Caco-2 (cell line): Measurements from ENCODE around the gene RASSF9. TPM values are rescaled to one million over a fixed set of nuclear protein-coding genes. Genes with fewer than 3 reads are reported as not detected.

Source experiments
- BruUV-seq: library from RNA; stranded (reverse); fragments of 400-500 nt; replicated peaks from 2 replicates; lab custom pipeline; 2021; lab: Mats Ljungman, UMichigan
- CTCF ChIA-PET: fragments of 300-600 bp; sonication (Branson Sonifier 250); formaldehyde crosslinking; loops from one replicate; lab custom pipeline; 2022; ENCODE audit warnings: antibody characterized with exemption; lab: Charles Lee
- POLR2A ChIA-PET: fragments of 300-600 bp; sonication (Branson Sonifier 250); formaldehyde crosslinking; loops from one replicate; lab custom pipeline; 2022; ENCODE audit warnings: antibody characterized with exemption; lab: Charles Lee
- DNase-seq, 2 experiments: peaks; one replicate each; pipeline versions ENCODE4 v3.0.0 to v3.0.0-alpha.2; 2020 to 2022
- H3K27me3 ChIP-seq: replicated peaks from 2 replicates; pipeline ENCODE4 v1.6.0; 2011; ENCODE audit warnings: low read length; ENCODE audit not compliant: control insufficient read depth, insufficient read depth
- H3K36me3 ChIP-seq: 2 replicates; pipeline ENCODE4 v1.5.1; 2011; ENCODE audit warnings: low read length; ENCODE audit not compliant: control insufficient read depth, insufficient read depth
- H3K4me1 ChIP-seq: fragments of 250-450 bp; sonication (Bioruptor Pico); 2 replicates; pipeline ENCODE4 v1.5.1; 2020; ENCODE audit warnings: mild to moderate bottlenecking
- H3K4me3 ChIP-seq: 2 replicates; pipeline ENCODE4 v1.5.1; 2011; ENCODE audit warnings: low read depth, mild to moderate bottlenecking, control low read depth, low read length
- H3K9me3 ChIP-seq: fragments of 250-450 bp; sonication (Bioruptor Pico); 2 replicates; pipeline ENCODE4 v1.5.1; 2020; ENCODE audit warnings: mild to moderate bottlenecking, moderate library complexity
- H3K27ac Mint-ChIP-seq: one replicate; pipeline ENCODE4 v1.8.0; 2022; ENCODE audit warnings: mixed read lengths; ENCODE audit not compliant: unreplicated experiment
- H3K27me3 Mint-ChIP-seq: one replicate; pipeline ENCODE4 v1.8.0; 2022; ENCODE audit warnings: mixed read lengths; ENCODE audit not compliant: insufficient read depth, unreplicated experiment
- H3K36me3 Mint-ChIP-seq: one replicate; pipeline ENCODE4 v1.8.0; 2022; ENCODE audit warnings: mild to moderate bottlenecking, mixed read lengths; ENCODE audit not compliant: insufficient read depth, unreplicated experiment
- H3K4me1 Mint-ChIP-seq: one replicate; pipeline ENCODE4 v1.8.0; 2022; ENCODE audit warnings: low read depth, mixed read lengths; ENCODE audit not compliant: unreplicated experiment
- H3K4me3 Mint-ChIP-seq: one replicate; pipeline ENCODE4 v1.8.0; 2022; ENCODE audit warnings: mild to moderate bottlenecking, moderate library complexity, mixed read lengths; ENCODE audit not compliant: unreplicated experiment
- H3K9me3 Mint-ChIP-seq: one replicate; pipeline ENCODE4 v1.8.0; 2022; ENCODE audit warnings: mixed read lengths; ENCODE audit not compliant: unreplicated experiment
- CTCF ChIP-seq, 2 experiments: fragments of 200-600 bp in 1 of 2; IDR thresholded peaks; 1 replicate in 1 of 2; 2 replicates in 1 of 2; pipeline versions ENCODE4 v1.5.1 to v1.8.0; 2011 to 2022; ENCODE audit warnings: antibody characterized with exemption in 1 of 2, control low read depth in 1 of 2, inconsistent platforms in 1 of 2, low read depth in 1 of 2, low read length in 1 of 2, mild to moderate bottlenecking in 1 of 2, moderate library complexity in 1 of 2; ENCODE audit not compliant: insufficient read depth in 1 of 2, severe bottlenecking in 1 of 2, unreplicated experiment in 1 of 2
- intact Hi-C: fragments of 100-400 bp; cut with micrococcal nuclease; formaldehyde crosslinking; loops from one replicate; pipeline ENCODE4 v1.10.0; 2022; ENCODE audit not compliant: unreplicated experiment
- total RNA-seq: library from RNA; stranded (reverse); gene quantifications from 2 replicates; pipeline ENCODE4 v1.2.3, GENCODE V29; 2022

The RASSF9 gene
- total RNA-seq, 1 experiment from 2014 or later, result 0.20 TPM

GRCh38 chr12:85803231-85803630 is 33.0 kb downstream of the RASSF9 start:
- H3K4me3 Mint-ChIP-seq, result no peak overlapping the region
- no peaks in the 10 kb centered on the region for H3K4me1 ChIP-seq
- no peaks in the 10 kb centered on the region for H3K36me3 ChIP-seq
- intact Hi-C loops, result no loop called here
- H3K27me3 Mint-ChIP-seq, result no peaks in the 10 kb centered on the region
- H3K9me3 Mint-ChIP-seq, result no peaks in the 10 kb centered on the region
- H3K36me3 Mint-ChIP-seq, result no peaks in the 10 kb centered on the region
- H3K4me1 Mint-ChIP-seq, result no peaks in the 10 kb centered on the region
- no peak overlapping the region for H3K4me3 ChIP-seq
- no peak for DNase-seq
- CTCF ChIA-PET, result no interaction called here
- no peaks in the 10 kb centered on the region for H3K9me3 ChIP-seq
- H3K27ac Mint-ChIP-seq, result no peak overlapping the region
- no peaks in the 10 kb centered on the region for H3K27me3 ChIP-seq
- TF ChIP-seq CTCF (IDR thresholded peaks at IDR 0.05; ENCODE audit: insufficient read depth in 1 of 2, low read depth in 1 of 2, low read length in 1 of 2, severe bottlenecking in 1 of 2, unreplicated experiment in 1 of 2), result no peak
- POLR2A ChIA-PET, result no interaction called here
- BruUV-seq, result no TSS peak

GRCh38 chr12:85798122-85798521 is 38.1 kb downstream of the RASSF9 start:
- Histone ChIP-seq H3K4me1 (no peaks in the 10 kb centered on the region), H3K4me3 (no peak overlapping the region), H3K36me3 (no peaks in the 10 kb centered on the region), H3K27me3 (no peaks in the 10 kb centered on the region), H3K9me3 (no peaks in the 10 kb centered on the region)
- intact Hi-C loops, result no loop called here
- Mint-ChIP-seq H3K27ac (no peak overlapping the region), H3K36me3 (no peaks in the 10 kb centered on the region), H3K4me3 (no peak overlapping the region), H3K9me3 (no peaks in the 10 kb centered on the region), H3K4me1 (no peaks in the 10 kb centered on the region), H3K27me3 (no peaks in the 10 kb centered on the region)
- no peak for DNase-seq
- no peak for TF ChIP-seq CTCF (IDR thresholded peaks at IDR 0.05; ENCODE audit: insufficient read depth in 1 of 2, low read depth in 1 of 2, low read length in 1 of 2, severe bottlenecking in 1 of 2, unreplicated experiment in 1 of 2)
- no TSS peak for BruUV-seq
- CTCF ChIA-PET, result no interaction called here
- POLR2A ChIA-PET, result no interaction called here

- Histone ChIP-seq H3K9me3 (no peaks in the 10 kb centered on the region), H3K4me1 (no peaks in the 10 kb centered on the region), H3K4me3 (no peak overlapping the region), H3K27me3 (no peaks in the 10 kb centered on the region), H3K36me3 (no peaks in the 10 kb centered on the region)
- H3K27me3 Mint-ChIP-seq, result no peaks in the 10 kb centered on the region
- POLR2A ChIA-PET, result no interaction called here
- H3K9me3 Mint-ChIP-seq, result no peaks in the 10 kb centered on the region
- BruUV-seq, result no TSS peak
- CTCF ChIA-PET, result no interaction called here
- intact Hi-C loops, result no loop called here
- no peaks in the 10 kb centered on the region for H3K4me1 Mint-ChIP-seq
- no peaks in the 10 kb centered on the region for H3K36me3 Mint-ChIP-seq
- no peak overlapping the region for H3K4me3 Mint-ChIP-seq
- no peak for TF ChIP-seq CTCF (IDR thresholded peaks at IDR 0.05; ENCODE audit: insufficient read depth in 1 of 2, low read depth in 1 of 2, low read length in 1 of 2, severe bottlenecking in 1 of 2, unreplicated experiment in 1 of 2)
- DNase-seq, result no peak
- H3K27ac Mint-ChIP-seq, result no peak overlapping the region
Measured at GRCh38 chr12:85796001-85796400, 40.2 kb downstream of the RASSF9 start.
